CD8-positive, alpha-beta memory T cell (primary cell): ENCODE measurements around the gene ASAP2. TPM values are rescaled to one million over a fixed set of nuclear protein-coding genes. Genes with fewer than 3 reads are reported as not detected.

ENCODE experiments used
- CTCF ChIA-PET: fragments of 350-600 bp; sonication (Branson Sonifier 250); formaldehyde crosslinking; loops from one replicate; lab custom pipeline; 2021; ENCODE audit warnings: antibody characterized with exemption; lab: Charles Lee
- POLR2A ChIA-PET: fragments of 350-600 bp; sonication (Branson Sonifier 250); formaldehyde crosslinking; loops from one replicate; lab custom pipeline; 2021; ENCODE audit warnings: antibody characterized with exemption; lab: Charles Lee
- DNase-seq, 5 donors: peaks; one replicate each; pipeline versions ENCODE4 v3.0.0 to v3.0.0-alpha.2; 2020 to 2022; ENCODE audit warnings: mixed read lengths in 1 of 5
- H3K27ac ChIP-seq: one replicate; pipeline ENCODE4 v1.7.0; 2013; ENCODE audit warnings: low read depth, mild to moderate bottlenecking, low read length, moderate library complexity
- H3K27me3 ChIP-seq: 2 replicates; pipeline ENCODE4 v1.7.0; 2013; ENCODE audit warnings: low read length, mild to moderate bottlenecking; ENCODE audit not compliant: insufficient read depth, poor library complexity, severe bottlenecking
- H3K36me3 ChIP-seq: 2 replicates; pipeline ENCODE4 v1.7.0; 2013; ENCODE audit warnings: mild to moderate bottlenecking, low read length, moderate library complexity; ENCODE audit not compliant: insufficient read depth
- H3K4me1 ChIP-seq: 2 replicates; pipeline ENCODE4 v1.7.0; 2013; ENCODE audit warnings: mild to moderate bottlenecking, low read length, moderate library complexity; ENCODE audit not compliant: insufficient read depth
- H3K4me3 ChIP-seq: 2 replicates; pipeline ENCODE4 v1.7.0; 2013; ENCODE audit warnings: mild to moderate bottlenecking, low read length
- H3K9me3 ChIP-seq: 2 replicates; pipeline ENCODE4 v1.7.0; 2013; ENCODE audit warnings: mild to moderate bottlenecking, low read length
- H3K27ac Mint-ChIP-seq, 8 donors: one replicate each; pipeline ENCODE4 v1.8.0; 2020 to 2021; ENCODE audit warnings: mixed read lengths in 8 of 8, mild to moderate bottlenecking in 6 of 8, inconsistent platforms in 3 of 8, moderate library complexity in 3 of 8
- H3K27me3 Mint-ChIP-seq, 2 donors: one replicate each; pipeline ENCODE4 v1.8.0; 2020 to 2021; ENCODE audit warnings: mixed read lengths in 2 of 2, mild to moderate bottlenecking in 1 of 2, moderate library complexity in 1 of 2
- H3K36me3 Mint-ChIP-seq, 3 donors: one replicate each; pipeline ENCODE4 v1.8.0; 2020 to 2021; ENCODE audit warnings: mixed read lengths in 3 of 3, inconsistent platforms in 1 of 3, mild to moderate bottlenecking in 1 of 3
- H3K4me1 Mint-ChIP-seq, 3 donors: one replicate each; pipeline ENCODE4 v1.8.0; 2020 to 2021; ENCODE audit warnings: mixed read lengths in 3 of 3, inconsistent platforms in 1 of 3, mild to moderate bottlenecking in 1 of 3
- H3K4me3 Mint-ChIP-seq, 7 donors: one replicate each; pipeline ENCODE4 v1.8.0; 2020 to 2021; ENCODE audit warnings: mixed read lengths in 7 of 7, mild to moderate bottlenecking in 6 of 7, moderate library complexity in 4 of 7, inconsistent platforms in 2 of 7
- H3K9me3 Mint-ChIP-seq, 5 donors: one replicate each; pipeline ENCODE4 v1.8.0; 2020 to 2022; ENCODE audit warnings: mixed read lengths in 5 of 5, mild to moderate bottlenecking in 3 of 5, moderate library complexity in 2 of 5, inconsistent platforms in 1 of 5
- polyA plus RNA-seq: library from polyadenylated mRNA; unstranded; fragments of 300-500 nt; fragmentation: Illumina TruSeq; gene quantifications from one replicate; pipeline ENCODE4 v1.2.3, GENCODE V29; 2021
- total RNA-seq, 2 experiments: library from RNA; stranded (reverse); gene quantifications; one replicate each; pipeline ENCODE4 v1.2.3, GENCODE V29; 2021

ASAP2 gene
- total and polyA plus RNA-seq, 3 experiments from 2014 or later = 0.15 to 0.38 TPM; not detected in 1

DNA sequence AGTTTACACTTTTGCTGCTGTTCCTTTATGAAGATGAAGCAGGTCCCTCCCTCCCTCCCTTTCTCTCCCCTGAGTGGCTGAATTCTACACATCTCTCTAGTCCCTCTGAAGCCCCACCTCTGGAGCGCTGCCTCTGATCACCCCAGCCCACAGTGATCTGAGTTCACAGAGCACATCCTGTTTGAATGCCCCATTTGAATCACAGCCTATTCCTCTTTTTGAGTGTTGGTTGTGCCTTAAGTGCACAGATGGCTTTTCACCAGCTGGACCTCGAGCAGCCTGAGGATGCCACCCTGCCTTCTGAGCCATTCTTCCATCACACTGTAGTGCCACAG is 129.6 kb downstream of the ASAP2 start:
- peak overlapping the region in 1 of 8 donors; percentile 39 for H3K27ac Mint-ChIP-seq
- no peaks in the 10 kb centered on the region for H3K9me3 Mint-ChIP-seq
- DNase-seq = no peak
- no peaks in the 10 kb centered on the region for H3K27me3 ChIP-seq
- H3K4me1 ChIP-seq = no peaks in the 10 kb centered on the region
- no peak overlapping the region for H3K4me3 Mint-ChIP-seq
- H3K9me3 ChIP-seq = no peaks in the 10 kb centered on the region
- ChIA-PET CTCF (no interaction called here), POLR2A (no interaction called here)
- H3K27ac ChIP-seq = no peak overlapping the region
- no peaks in the 10 kb centered on the region for H3K36me3 Mint-ChIP-seq
- peaks cover 3 to 8% of the 10 kb centered on the region in 2 donors for H3K27me3 Mint-ChIP-seq
- no peaks in the 10 kb centered on the region for H3K36me3 ChIP-seq
- no peak overlapping the region for H3K4me3 ChIP-seq
- no peaks in the 10 kb centered on the region for H3K4me1 Mint-ChIP-seq

DNA sequence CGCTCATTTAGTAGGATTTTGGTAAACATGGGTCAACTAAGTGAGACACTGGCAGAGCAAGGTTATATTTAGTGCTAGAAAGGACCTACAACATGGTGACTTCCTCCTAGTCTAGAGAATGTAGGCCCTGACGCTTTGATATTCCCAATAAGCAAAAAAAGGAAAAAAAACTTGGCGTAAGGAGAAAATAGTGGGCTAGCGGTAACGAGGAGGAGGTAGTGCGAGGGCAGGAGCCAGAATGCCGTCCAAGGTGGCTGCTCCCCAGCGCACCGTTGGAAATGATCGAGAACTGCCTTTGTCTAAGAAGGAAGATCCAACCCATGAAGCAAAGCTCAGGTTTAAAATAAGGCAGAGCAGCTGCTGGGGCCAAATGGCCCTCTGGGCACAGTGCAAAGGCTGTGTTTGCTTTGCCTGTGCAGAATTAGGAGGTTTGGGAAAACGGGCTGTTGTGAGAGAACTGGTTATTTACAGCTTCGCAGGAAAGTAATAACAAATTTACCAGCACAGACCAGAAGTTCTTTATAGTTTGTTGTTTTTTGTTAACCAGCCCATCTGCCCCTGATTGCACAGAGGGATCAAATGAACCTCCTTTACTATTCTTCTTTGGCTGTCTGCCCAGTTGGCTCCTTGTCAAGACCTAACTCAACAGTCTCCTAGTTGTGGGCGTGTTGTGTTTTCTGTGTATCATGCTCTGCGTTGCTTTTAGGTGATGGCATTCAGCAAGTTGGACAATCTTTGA is 130.1 kb downstream of the ASAP2 start:
- no peak overlapping the region for H3K27ac ChIP-seq
- H3K4me3 Mint-ChIP-seq = no peak overlapping the region
- no peaks in the 10 kb centered on the region for H3K9me3 Mint-ChIP-seq
- no peaks in the 10 kb centered on the region for H3K4me1 ChIP-seq
- H3K4me3 ChIP-seq = no peak overlapping the region
- ChIA-PET CTCF (no interaction called here), POLR2A (no interaction called here)
- H3K36me3 ChIP-seq = no peaks in the 10 kb centered on the region
- H3K36me3 Mint-ChIP-seq = no peaks in the 10 kb centered on the region
- H3K27me3 ChIP-seq = no peaks in the 10 kb centered on the region
- no peaks in the 10 kb centered on the region for H3K9me3 ChIP-seq
- DNase-seq = no peak
- no peaks in the 10 kb centered on the region for H3K4me1 Mint-ChIP-seq
- H3K27ac Mint-ChIP-seq = no peak overlapping the region
- H3K27me3 Mint-ChIP-seq = peaks cover 3 to 10% of the 10 kb centered on the region in 2 donors

DNA sequence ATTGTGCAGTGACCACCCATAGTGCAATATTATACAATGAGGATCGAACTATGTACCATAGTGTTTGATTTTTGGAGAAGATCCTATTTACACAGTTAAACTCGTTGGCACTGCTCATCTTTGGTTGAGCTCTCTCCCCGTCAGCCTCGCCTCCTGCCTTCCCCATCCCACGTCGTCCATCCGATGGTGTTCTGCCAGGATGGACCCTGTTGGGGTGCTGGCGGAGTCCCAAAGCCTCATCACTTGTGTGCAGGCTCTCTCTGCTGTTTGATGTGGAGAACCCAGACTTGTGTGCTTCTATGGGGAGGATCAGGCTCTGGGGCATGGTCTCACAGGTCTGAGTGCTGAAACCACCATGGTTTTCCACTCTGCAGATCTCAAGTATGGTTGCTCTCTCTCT is 131.3 kb downstream of the ASAP2 start:
- Mint-ChIP-seq H3K9me3 (no peaks in the 10 kb centered on the region), H3K27me3 (peaks cover 7 to 15% of the 10 kb centered on the region in 2 donors), H3K4me1 (no peaks in the 10 kb centered on the region), H3K27ac (no peak overlapping the region), H3K4me3 (no peak overlapping the region), H3K36me3 (no peaks in the 10 kb centered on the region)
- no peaks in the 10 kb centered on the region for H3K9me3 ChIP-seq
- no peak overlapping the region for H3K4me3 ChIP-seq
- no peak overlapping the region for H3K27ac ChIP-seq
- H3K27me3 ChIP-seq = no peaks in the 10 kb centered on the region
- ChIA-PET CTCF (no interaction called here), POLR2A (no interaction called here)
- H3K36me3 ChIP-seq = no peaks in the 10 kb centered on the region
- H3K4me1 ChIP-seq = no peaks in the 10 kb centered on the region
- DNase-seq = no peak

DNA sequence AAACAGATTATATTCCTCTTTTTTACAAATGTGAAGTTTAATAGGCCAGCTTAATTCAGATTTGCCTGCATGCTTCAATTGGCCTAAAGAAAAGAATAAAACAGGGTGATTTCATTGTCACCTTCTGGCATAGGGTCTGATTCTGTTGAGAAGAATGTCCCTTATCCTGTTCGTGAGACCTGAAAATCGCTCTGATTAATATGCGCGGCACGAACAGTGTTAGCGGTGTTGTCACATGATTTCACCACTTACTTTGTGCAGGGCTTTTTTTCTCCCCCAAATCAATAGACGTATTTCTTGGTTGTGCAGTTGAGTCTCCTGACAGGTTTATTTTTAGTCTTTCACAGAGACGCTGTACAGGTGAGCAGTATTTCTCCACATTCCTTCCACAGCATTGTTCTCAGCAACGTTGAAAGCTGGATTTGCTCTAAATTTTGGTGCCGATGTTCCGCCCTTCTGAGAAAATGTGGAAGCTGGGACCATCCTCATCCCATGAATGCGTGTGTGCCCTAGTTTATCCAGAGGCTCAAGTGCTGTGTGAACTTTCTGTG is 134.8 kb downstream of the ASAP2 start:
- no peaks in the 10 kb centered on the region for H3K9me3 ChIP-seq
- Mint-ChIP-seq H3K27me3 (peaks cover 13 to 30% of the 10 kb centered on the region in 2 donors), H3K27ac (no peak overlapping the region), H3K4me1 (no peaks in the 10 kb centered on the region), H3K9me3 (no peaks in the 10 kb centered on the region), H3K4me3 (no peak overlapping the region), H3K36me3 (no peaks in the 10 kb centered on the region)
- CTCF ChIA-PET = interaction anchor here (1.1 kb wide), 1 partner anchor 31 kb away, joined by 3 read pairs; no protein-coding TSS in a partner anchor
- H3K36me3 ChIP-seq = no peaks in the 10 kb centered on the region
- DNase-seq = no peak
- H3K27ac ChIP-seq = no peak overlapping the region
- POLR2A ChIA-PET = no interaction called here
- no peaks in the 10 kb centered on the region for H3K4me1 ChIP-seq
- H3K27me3 ChIP-seq = no peaks in the 10 kb centered on the region
- no peak overlapping the region for H3K4me3 ChIP-seq

DNA sequence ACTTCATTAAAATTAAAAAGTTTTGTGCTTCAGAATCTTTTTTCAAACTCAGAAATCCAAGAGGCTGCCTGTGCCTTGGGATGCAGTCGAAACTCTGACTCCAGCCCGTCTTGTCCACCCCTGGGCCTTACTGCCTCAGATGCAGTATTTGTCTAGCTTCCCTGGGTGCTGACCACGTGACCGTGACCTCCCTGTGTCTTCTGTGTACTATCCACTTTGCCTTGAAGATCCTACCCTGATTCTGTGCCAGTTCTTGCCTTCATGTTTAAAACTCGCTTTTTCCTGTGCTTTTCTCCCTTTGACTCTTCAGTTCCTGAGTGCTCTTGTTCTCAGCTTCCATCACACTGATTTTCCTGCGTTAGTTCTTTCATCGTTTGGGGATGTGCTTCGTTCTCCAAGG is 136.0 kb downstream of the ASAP2 start:
- no peaks in the 10 kb centered on the region for H3K9me3 ChIP-seq
- CTCF ChIA-PET = no interaction called here
- Mint-ChIP-seq H3K27ac (no peak overlapping the region), H3K9me3 (no peaks in the 10 kb centered on the region), H3K4me3 (no peak overlapping the region), H3K36me3 (no peaks in the 10 kb centered on the region), H3K4me1 (no peaks in the 10 kb centered on the region), H3K27me3 (peaks cover 13 to 31% of the 10 kb centered on the region in 2 donors)
- H3K4me1 ChIP-seq = no peaks in the 10 kb centered on the region
- H3K36me3 ChIP-seq = no peaks in the 10 kb centered on the region
- H3K27me3 ChIP-seq = peaks cover 3% of the 10 kb centered on the region
- POLR2A ChIA-PET = no interaction called here
- H3K27ac ChIP-seq = no peak overlapping the region
- DNase-seq = no peak
- H3K4me3 ChIP-seq = no peak overlapping the region

DNA sequence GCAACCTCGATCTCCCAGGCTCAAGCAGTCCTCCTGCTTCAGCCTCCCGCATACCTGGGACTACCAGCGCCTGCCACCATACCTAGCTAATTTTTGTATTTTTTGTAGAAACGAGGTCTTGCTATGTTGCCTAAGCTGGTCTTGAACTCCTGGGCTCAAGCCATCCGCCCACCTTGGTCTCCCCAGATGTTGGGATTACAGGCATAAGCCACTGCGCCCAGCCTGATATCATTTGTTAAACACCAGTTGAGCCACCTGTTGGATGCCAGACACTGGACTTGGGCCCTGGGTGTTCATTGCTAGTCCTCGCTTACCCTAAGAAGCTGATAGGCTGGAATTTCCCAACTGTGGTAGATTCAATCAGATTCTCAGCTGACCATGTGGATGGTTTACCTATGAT is 136.9 kb downstream of the ASAP2 start:
- Mint-ChIP-seq H3K4me1 (no peaks in the 10 kb centered on the region), H3K9me3 (no peaks in the 10 kb centered on the region), H3K27ac (peak overlapping the region in 1 of 8 donors; percentile 90), H3K36me3 (no peaks in the 10 kb centered on the region), H3K27me3 (peaks cover 13 to 33% of the 10 kb centered on the region in 2 donors), H3K4me3 (no peak overlapping the region)
- Histone ChIP-seq H3K27me3 (peaks cover 4% of the 10 kb centered on the region), H3K36me3 (no peaks in the 10 kb centered on the region), H3K27ac (no peak overlapping the region), H3K9me3 (no peaks in the 10 kb centered on the region), H3K4me3 (no peak overlapping the region), H3K4me1 (no peaks in the 10 kb centered on the region)
- ChIA-PET CTCF (no interaction called here), POLR2A (no interaction called here)
- no peak for DNase-seq

DNA sequence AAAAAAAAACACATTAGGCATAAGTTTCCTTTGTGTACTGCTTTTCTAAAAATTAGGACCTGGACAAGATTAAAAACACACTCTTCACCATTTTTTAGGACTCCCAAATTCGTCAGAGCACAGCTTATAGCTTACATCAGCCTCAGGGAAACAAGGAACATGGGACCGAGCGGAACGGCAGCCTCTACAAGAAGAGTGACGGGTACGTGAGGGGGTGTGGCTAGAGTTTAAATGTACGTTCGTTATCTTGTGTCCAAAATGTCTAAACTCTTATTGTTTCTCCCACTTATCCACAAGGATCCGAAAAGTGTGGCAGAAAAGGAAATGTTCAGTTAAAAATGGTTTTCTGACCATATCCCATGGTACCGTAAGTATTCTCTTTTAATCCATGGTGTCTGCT is 137.8 kb downstream of the ASAP2 start:
- Mint-ChIP-seq H3K9me3 (no peaks in the 10 kb centered on the region), H3K4me3 (no peak overlapping the region), H3K4me1 (no peaks in the 10 kb centered on the region), H3K27me3 (peaks cover 13 to 32% of the 10 kb centered on the region in 2 donors), H3K27ac (no peak overlapping the region), H3K36me3 (no peaks in the 10 kb centered on the region)
- Histone ChIP-seq H3K4me3 (no peak overlapping the region), H3K9me3 (no peaks in the 10 kb centered on the region), H3K27ac (no peak overlapping the region), H3K27me3 (peaks cover 4% of the 10 kb centered on the region), H3K4me1 (no peaks in the 10 kb centered on the region), H3K36me3 (no peaks in the 10 kb centered on the region)
- POLR2A ChIA-PET = no interaction called here
- DNase-seq = no peak
- CTCF ChIA-PET = no interaction called here

DNA sequence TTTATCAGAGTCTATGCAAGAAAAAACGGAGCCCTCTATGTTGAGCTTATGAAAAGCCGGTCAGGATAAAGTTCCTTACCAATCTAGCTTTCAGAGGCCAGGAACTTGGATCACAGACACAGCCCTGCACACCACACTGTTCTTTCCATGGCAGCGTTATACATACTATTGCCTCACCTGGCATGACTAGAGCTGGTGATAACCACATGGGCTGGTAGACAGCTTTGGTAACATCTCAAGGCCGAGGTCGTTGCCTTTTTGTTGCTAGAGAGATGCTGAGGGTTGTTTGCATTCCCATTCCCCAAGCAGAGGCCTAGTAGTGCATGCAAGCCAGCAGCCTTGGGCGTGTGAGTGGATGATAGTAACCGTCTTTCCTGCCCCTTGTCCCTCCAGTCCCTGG is 138.7 kb downstream of the ASAP2 start:
- Histone ChIP-seq H3K4me3 (no peak overlapping the region), H3K4me1 (no peaks in the 10 kb centered on the region), H3K36me3 (no peaks in the 10 kb centered on the region), H3K27me3 (peaks cover 4% of the 10 kb centered on the region), H3K27ac (no peak overlapping the region), H3K9me3 (no peaks in the 10 kb centered on the region)
- no peaks in the 10 kb centered on the region for H3K36me3 Mint-ChIP-seq
- DNase-seq = no peak
- H3K27ac Mint-ChIP-seq = no peak overlapping the region
- ChIA-PET CTCF (no interaction called here), POLR2A (no interaction called here)
- H3K4me1 Mint-ChIP-seq = no peaks in the 10 kb centered on the region
- no peaks in the 10 kb centered on the region for H3K9me3 Mint-ChIP-seq
- H3K27me3 Mint-ChIP-seq = peaks cover 10 to 29% of the 10 kb centered on the region in 2 donors
- no peak overlapping the region for H3K4me3 Mint-ChIP-seq
